GM12865 (cell line): ENCODE results near the gene TMEM119.

ENCODE experiments used
- DNase-seq: peaks from one replicate; pipeline ENCODE4 v3.0.0; 2010; ENCODE audit warnings: low read depth
- H3K4me3 ChIP-seq: 2 replicates; pipeline ENCODE4 v1.5.1; 2011; ENCODE audit warnings: mild to moderate bottlenecking, low read depth, low read length, control low read depth
- CTCF ChIP-seq: IDR thresholded peaks from 2 replicates; pipeline ENCODE4 v1.5.1; 2011; ENCODE audit warnings: low read length, control low read depth, low read depth, inconsistent platforms; ENCODE audit not compliant: insufficient read depth; ENCODE audit errors: missing control alignments

The TMEM119 gene

GRCh38 chr12:108548954-108549521 is 48.8 kb downstream of the TMEM119 start:
- DNase-seq: peak; percentile 69
- TF ChIP-seq CTCF: no peak
- peak overlapping the region; percentile 32 for H3K4me3 ChIP-seq

GRCh38 chr12:108547686-108548085 is 50.2 kb downstream of the TMEM119 start:
- H3K4me3 ChIP-seq: peak overlapping the region; percentile 32; the same call in 1 of the 2 replicates
- TF ChIP-seq CTCF: no peak
- DNase-seq: no peak

GRCh38 chr12:108543652-108544051 is 54.2 kb downstream of the TMEM119 start:
- TF ChIP-seq CTCF: no peak

GRCh38 chr12:108542320-108542719 is 55.6 kb downstream of the TMEM119 start:
- no peak overlapping the region; the same call in 1 of the 2 replicates for H3K4me3 ChIP-seq
- DNase-seq: no peak
- no peak for TF ChIP-seq CTCF

More at GRCh38 chr12:108543652-108544051, 54.2 kb downstream of the TMEM119 start:
- H3K4me3 ChIP-seq: no peak overlapping the region
- no peak for DNase-seq
